Lower leg skin (tissue), 3 donors: ENCODE measurements around the gene ACYP2.

Source experiments
- POLR2A ChIP-seq, 2 donors: fragments of 450-650 bp; IDR thresholded peaks; one replicate each; pipeline ENCODE4 v1.6.1; 2016 to 2017; ENCODE audit warnings: antibody characterized with exemption in 2 of 2, mild to moderate bottlenecking in 1 of 2, moderate library complexity in 1 of 2
- TF ChIP-seq, protein P1 (sequence below), 3 donors: fragments of 450-650 bp; IDR thresholded peaks; one replicate each; pipeline ENCODE4 v1.5.1; 2016; ENCODE audit warnings: antibody characterized with exemption in 3 of 3, mild to moderate bottlenecking in 3 of 3, moderate library complexity in 2 of 3

- no peak for TF ChIP-seq POLR2A (IDR thresholded peaks at IDR 0.05)
- TF ChIP-seq, protein P1, sequence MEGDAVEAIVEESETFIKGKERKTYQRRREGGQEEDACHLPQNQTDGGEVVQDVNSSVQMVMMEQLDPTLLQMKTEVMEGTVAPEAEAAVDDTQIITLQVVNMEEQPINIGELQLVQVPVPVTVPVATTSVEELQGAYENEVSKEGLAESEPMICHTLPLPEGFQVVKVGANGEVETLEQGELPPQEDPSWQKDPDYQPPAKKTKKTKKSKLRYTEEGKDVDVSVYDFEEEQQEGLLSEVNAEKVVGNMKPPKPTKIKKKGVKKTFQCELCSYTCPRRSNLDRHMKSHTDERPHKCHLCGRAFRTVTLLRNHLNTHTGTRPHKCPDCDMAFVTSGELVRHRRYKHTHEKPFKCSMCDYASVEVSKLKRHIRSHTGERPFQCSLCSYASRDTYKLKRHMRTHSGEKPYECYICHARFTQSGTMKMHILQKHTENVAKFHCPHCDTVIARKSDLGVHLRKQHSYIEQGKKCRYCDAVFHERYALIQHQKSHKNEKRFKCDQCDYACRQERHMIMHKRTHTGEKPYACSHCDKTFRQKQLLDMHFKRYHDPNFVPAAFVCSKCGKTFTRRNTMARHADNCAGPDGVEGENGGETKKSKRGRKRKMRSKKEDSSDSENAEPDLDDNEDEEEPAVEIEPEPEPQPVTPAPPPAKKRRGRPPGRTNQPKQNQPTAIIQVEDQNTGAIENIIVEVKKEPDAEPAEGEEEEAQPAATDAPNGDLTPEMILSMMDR (IDR thresholded peaks at IDR 0.05) = no peak
These were observed 46.4 kb downstream of the ACYP2 start for GRCh38 chr2:54161660-54162424.
